ENCODE results near the gene BMPER.

Gene BMPER

GRCh38 chr7:33905389-33906032, at the start of gene BMPER:
Gene BMPER, plus strand, starts transcription at chr7:33905539. Its CDS starts 75 bp downstream, at chr7:33905614.
- peak; percentile 30 for DNase-seq (ENCODE audit: low spot score)

GRCh38 chr7:33861947-33862346, 43.4 kb upstream of the BMPER start:
- no peak for DNase-seq (ENCODE audit: low spot score)
- no peak for TF ChIP-seq CTCF (IDR thresholded peaks at IDR 0.05; ENCODE audit: extremely low read depth, missing control alignments)

More at GRCh38 chr7:33905389-33906032, at the start of gene BMPER:
- TF ChIP-seq CTCF (IDR thresholded peaks at IDR 0.05; ENCODE audit: extremely low read depth, missing control alignments), result no peak

- DNase-seq (ENCODE audit: low spot score), result no peak
- TF ChIP-seq CTCF (IDR thresholded peaks at IDR 0.05; ENCODE audit: extremely low read depth, missing control alignments), result no peak
These were observed 42.2 kb upstream of the BMPER start for GRCh38 chr7:33862946-33863814.

- TF ChIP-seq CTCF (IDR thresholded peaks at IDR 0.05; ENCODE audit: extremely low read depth, missing control alignments), result no peak
- DNase-seq (ENCODE audit: low spot score), result no peak
These were observed 37.2 kb upstream of the BMPER start for GRCh38 chr7:33868166-33868565.

GRCh38 chr7:33869176-33869575, 36.2 kb upstream of the BMPER start:
- TF ChIP-seq CTCF (IDR thresholded peaks at IDR 0.05; ENCODE audit: extremely low read depth, missing control alignments), result no peak
- no peak for DNase-seq (ENCODE audit: low spot score)

- no peak for DNase-seq (ENCODE audit: low spot score)
- no peak for TF ChIP-seq CTCF (IDR thresholded peaks at IDR 0.05; ENCODE audit: extremely low read depth, missing control alignments)
These were observed 35.2 kb upstream of the BMPER start for GRCh38 chr7:33870120-33870519.

- no peak for DNase-seq (ENCODE audit: low spot score)
These were observed 32.5 kb upstream of the BMPER start for GRCh38 chr7:33872870-33873269.

More at GRCh38 chr7:33872870-33873269, 32.5 kb upstream of the BMPER start:
- TF ChIP-seq CTCF (IDR thresholded peaks at IDR 0.05; ENCODE audit: extremely low read depth, missing control alignments), result no peak

All from GM20000 (cell line).